ENCODE data around the gene HMCES.

- TF ChIP-seq CTCF (IDR thresholded peaks at IDR 0.05) (no peak), POLR2A (IDR thresholded peaks at IDR 0.05) (no peak), POLR2AphosphoS5 (IDR thresholded peaks at IDR 0.05) (peak in 1 of 3 donors; percentile 28), EP300 (IDR thresholded peaks at IDR 0.05; ENCODE audit: low read depth) (no peak)
Observed at GRCh38 chr3:129310111-129311011, 31.7 kb downstream of the HMCES start.
